ENCODE measurements around the gene ADAMTSL3. TPM values are rescaled to one million over a fixed set of nuclear protein-coding genes. Genes with fewer than 3 reads are reported as not detected.

ADAMTSL3 gene
- total and polyA plus RNA-seq, 2 donors (not counting 1 experiment from before 2014, with no cell fraction given): 0.01 TPM; not detected in 1

GRCh38 chr15:83845230-83845629, 191.3 kb downstream of the ADAMTSL3 start:
- no peaks in the 10 kb centered on the region for H3K9me3 Mint-ChIP-seq (ENCODE audit: insufficient read depth)
- H3K4me1 Mint-ChIP-seq: no peaks in the 10 kb centered on the region
- H3K27ac Mint-ChIP-seq: no peak overlapping the region
- ATAC-seq (ENCODE audit: low read depth) (no peak), DNase-seq (no peak)
- Histone ChIP-seq H4K20me1 (ENCODE audit: control insufficient read depth, insufficient read depth, low read length, poor library complexity, severe bottlenecking) (no peaks in the 10 kb centered on the region), H3K27me3 (replicated peaks in 1 of 4; ENCODE audit: control extremely low read depth in 1 of 4, control insufficient read depth in 3 of 4, insufficient read depth in 4 of 4, low read length in 3 of 4) (no peaks in the 10 kb centered on the region), H3K27ac (ENCODE audit: low read length in 2 of 2) (no peak overlapping the region), H2AFZ (ENCODE audit: insufficient read depth, low read depth, low read length, poor library complexity, severe bottlenecking) (no peak overlapping the region), H3K36me3 (replicated peaks in 1 of 2; ENCODE audit: control extremely low read depth in 1 of 2, control insufficient read depth in 1 of 2, extremely low read depth in 1 of 2, insufficient read depth in 2 of 2, low read length in 1 of 2) (no peaks in the 10 kb centered on the region), H3K9ac (ENCODE audit: low read length) (no peak overlapping the region), H3K4me3 (ENCODE audit: control extremely low read depth in 1 of 5, extremely low read depth in 1 of 5, insufficient read depth in 1 of 5, low read depth in 2 of 5, low read length in 4 of 5) (no peak overlapping the region), H3K79me2 (ENCODE audit: control insufficient read depth, insufficient read depth, low read length) (no peaks in the 10 kb centered on the region), H3K4me2 (replicated peaks; ENCODE audit: low read depth, low read length, poor library complexity, severe bottlenecking) (no peak overlapping the region), H3K9me3 (ENCODE audit: control extremely low read depth in 1 of 3, control insufficient read depth in 2 of 3, insufficient read depth in 1 of 3, low read length in 2 of 3) (no peaks in the 10 kb centered on the region), H3K4me1 (ENCODE audit: control insufficient read depth in 2 of 2, insufficient read depth in 2 of 2, low read length in 2 of 2) (no peaks in the 10 kb centered on the region)
- ChIA-PET POLR2A (no interaction called here), CTCF (no interaction called here)
- no peak for TF ChIP-seq EZH2 (IDR thresholded peaks at IDR 0.05; ENCODE audit: borderline replicate concordance, insufficient read depth, low read depth, low read length, poor library complexity, severe bottlenecking)
- TF ChIP-seq CTCF (IDR thresholded peaks at IDR 0.05): no peak
- intact Hi-C loops (cut with micrococcal nuclease): no loop called here
- H3K4me3 Mint-ChIP-seq: no peak overlapping the region
- 100% methylated on average over 1 of the region's 2 CpGs for WGBS (ENCODE audit: insufficient coverage)
- H3K27me3 Mint-ChIP-seq: peaks cover 2% of the 10 kb centered on the region

GRCh38 chr15:83846847-83847246, 192.9 kb downstream of the ADAMTSL3 start:
- no peak overlapping the region for H3K4me3 Mint-ChIP-seq
- H3K9ac ChIP-seq (ENCODE audit: low read length): no peak overlapping the region
- no peaks in the 10 kb centered on the region for H3K79me2 ChIP-seq (ENCODE audit: control insufficient read depth, insufficient read depth, low read length)
- no peaks in the 10 kb centered on the region for H4K20me1 ChIP-seq (ENCODE audit: control insufficient read depth, insufficient read depth, low read length, poor library complexity, severe bottlenecking)
- H3K27me3 Mint-ChIP-seq: no peaks in the 10 kb centered on the region
- no peak for ATAC-seq (ENCODE audit: low read depth)
- no peaks in the 10 kb centered on the region for H3K27me3 ChIP-seq (replicated peaks in 1 of 4; ENCODE audit: control extremely low read depth in 1 of 4, control insufficient read depth in 3 of 4, insufficient read depth in 4 of 4, low read length in 3 of 4)
- ChIA-PET CTCF (no interaction called here), POLR2A (no interaction called here)
- no peak for TF ChIP-seq CTCF (IDR thresholded peaks at IDR 0.05)
- TF ChIP-seq EZH2 (IDR thresholded peaks at IDR 0.05; ENCODE audit: borderline replicate concordance, insufficient read depth, low read depth, low read length, poor library complexity, severe bottlenecking): no peak
- no peaks in the 10 kb centered on the region for H3K4me1 ChIP-seq (ENCODE audit: control insufficient read depth in 2 of 2, insufficient read depth in 2 of 2, low read length in 2 of 2)
- no peak overlapping the region for H2AFZ ChIP-seq (ENCODE audit: insufficient read depth, low read depth, low read length, poor library complexity, severe bottlenecking)
- no peak overlapping the region for H3K4me2 ChIP-seq (replicated peaks; ENCODE audit: low read depth, low read length, poor library complexity, severe bottlenecking)
- no peak overlapping the region for H3K27ac ChIP-seq (ENCODE audit: low read length in 2 of 2)
- H3K4me1 Mint-ChIP-seq: no peaks in the 10 kb centered on the region
- H3K9me3 Mint-ChIP-seq (ENCODE audit: insufficient read depth): no peaks in the 10 kb centered on the region
- WGBS (ENCODE audit: insufficient coverage): 100% methylated on average over 1 of the region's 3 CpGs
- intact Hi-C loops (cut with micrococcal nuclease): no loop called here
- no peak overlapping the region for H3K4me3 ChIP-seq (ENCODE audit: control extremely low read depth in 1 of 5, extremely low read depth in 1 of 5, insufficient read depth in 1 of 5, low read depth in 2 of 5, low read length in 4 of 5)
- no peak overlapping the region for H3K27ac Mint-ChIP-seq
- H3K36me3 ChIP-seq (replicated peaks in 1 of 2; ENCODE audit: control extremely low read depth in 1 of 2, control insufficient read depth in 1 of 2, extremely low read depth in 1 of 2, insufficient read depth in 2 of 2, low read length in 1 of 2): no peaks in the 10 kb centered on the region
- no peak for DNase-seq
- H3K9me3 ChIP-seq (ENCODE audit: control extremely low read depth in 1 of 3, control insufficient read depth in 2 of 3, insufficient read depth in 1 of 3, low read length in 2 of 3): no peaks in the 10 kb centered on the region
